Embryonic facial prominence (tissue), 1 donor: ENCODE results near the gene KLHL30.
A peak's percentile ranks its signal among the peaks of the same experiment; 100 is the strongest.

ENCODE experiments used
- DNase-seq: peaks from one replicate; pipeline ENCODE4 v3.0.0-alpha.2; 2016; ENCODE audit errors: extremely low spot score

Gene KLHL30

DNA sequence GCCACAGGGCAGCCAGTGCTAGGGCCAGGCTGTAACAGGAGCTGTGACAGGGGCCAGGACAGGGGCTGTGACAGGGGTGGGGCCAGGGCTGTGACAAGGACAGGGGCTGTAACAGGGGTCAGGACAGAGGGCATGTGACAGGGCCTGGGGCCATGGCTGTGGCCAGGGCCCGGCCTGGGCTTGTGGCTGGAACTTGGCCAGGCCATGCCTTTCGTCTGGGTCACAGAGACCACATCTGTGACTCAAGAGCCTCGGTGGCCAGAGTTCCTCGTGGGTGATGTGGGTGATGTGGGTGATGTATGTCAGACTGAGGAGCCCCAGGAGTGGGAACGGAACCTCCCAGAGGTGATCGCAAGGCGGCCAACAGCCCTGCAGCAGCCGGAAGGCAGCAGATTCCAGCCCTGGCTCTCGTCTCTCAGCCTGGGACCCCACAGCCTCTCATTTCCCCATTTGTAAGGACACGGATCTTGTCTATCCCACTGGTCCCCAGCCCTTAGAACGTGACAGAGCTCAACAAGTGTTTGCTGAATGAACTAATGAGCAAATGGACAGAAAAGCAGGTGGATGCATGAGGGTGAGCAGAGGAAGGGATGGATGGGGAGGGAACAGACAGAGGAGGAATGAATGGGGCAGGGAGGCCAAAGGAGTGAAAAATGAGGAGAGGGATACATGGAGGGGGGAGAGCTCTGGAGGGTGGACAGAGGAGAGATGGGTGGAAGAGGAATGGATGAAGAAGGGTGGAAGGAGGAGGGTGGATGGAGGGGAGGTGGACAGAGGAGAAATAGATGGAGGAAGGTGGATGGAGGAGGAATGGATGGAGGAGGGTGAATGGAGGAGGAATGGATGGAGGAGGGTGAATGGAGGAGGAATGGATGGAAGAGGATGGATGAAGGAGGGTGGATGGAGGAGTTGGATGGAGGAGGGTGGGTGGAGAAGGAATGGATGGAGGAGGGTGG, 21.0 kb upstream of the KLHL30 start:
- no peak for DNase-seq

DNA sequence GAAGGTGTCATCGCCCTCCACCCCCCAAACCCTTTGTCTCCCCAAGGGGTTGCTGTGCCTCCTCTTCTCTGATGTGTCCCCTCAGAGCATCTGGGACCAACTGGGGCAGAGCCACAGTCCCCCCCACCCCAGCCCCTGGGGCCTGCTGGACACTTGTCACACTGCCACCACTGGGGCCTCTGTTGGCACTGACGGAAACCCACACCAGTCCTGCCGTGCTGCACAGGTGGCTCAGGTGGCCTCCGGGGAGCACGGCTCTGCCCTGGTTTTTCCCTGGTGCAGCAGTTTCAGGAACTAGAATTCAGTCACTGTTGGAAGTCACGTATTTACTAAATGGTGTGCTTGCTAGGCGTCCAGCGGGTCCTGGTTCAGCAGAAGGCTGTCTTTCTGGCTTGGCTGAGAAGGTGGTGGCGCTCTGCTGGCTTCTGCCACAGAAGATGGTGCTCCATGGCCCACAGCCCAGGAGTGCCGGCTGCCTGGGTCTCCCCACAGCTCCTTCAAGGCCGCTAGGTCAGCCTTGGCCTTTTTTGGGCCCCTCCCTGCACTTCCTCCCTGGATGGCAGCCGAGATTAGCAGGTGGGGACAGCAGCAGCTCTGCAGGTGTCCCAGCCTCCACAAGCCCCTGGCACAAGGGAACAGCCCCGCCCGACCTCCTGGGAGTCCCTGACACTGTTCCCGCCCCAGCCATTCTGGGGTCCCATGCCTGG, 18.6 kb upstream of the KLHL30 start:
- no peak for DNase-seq

DNA sequence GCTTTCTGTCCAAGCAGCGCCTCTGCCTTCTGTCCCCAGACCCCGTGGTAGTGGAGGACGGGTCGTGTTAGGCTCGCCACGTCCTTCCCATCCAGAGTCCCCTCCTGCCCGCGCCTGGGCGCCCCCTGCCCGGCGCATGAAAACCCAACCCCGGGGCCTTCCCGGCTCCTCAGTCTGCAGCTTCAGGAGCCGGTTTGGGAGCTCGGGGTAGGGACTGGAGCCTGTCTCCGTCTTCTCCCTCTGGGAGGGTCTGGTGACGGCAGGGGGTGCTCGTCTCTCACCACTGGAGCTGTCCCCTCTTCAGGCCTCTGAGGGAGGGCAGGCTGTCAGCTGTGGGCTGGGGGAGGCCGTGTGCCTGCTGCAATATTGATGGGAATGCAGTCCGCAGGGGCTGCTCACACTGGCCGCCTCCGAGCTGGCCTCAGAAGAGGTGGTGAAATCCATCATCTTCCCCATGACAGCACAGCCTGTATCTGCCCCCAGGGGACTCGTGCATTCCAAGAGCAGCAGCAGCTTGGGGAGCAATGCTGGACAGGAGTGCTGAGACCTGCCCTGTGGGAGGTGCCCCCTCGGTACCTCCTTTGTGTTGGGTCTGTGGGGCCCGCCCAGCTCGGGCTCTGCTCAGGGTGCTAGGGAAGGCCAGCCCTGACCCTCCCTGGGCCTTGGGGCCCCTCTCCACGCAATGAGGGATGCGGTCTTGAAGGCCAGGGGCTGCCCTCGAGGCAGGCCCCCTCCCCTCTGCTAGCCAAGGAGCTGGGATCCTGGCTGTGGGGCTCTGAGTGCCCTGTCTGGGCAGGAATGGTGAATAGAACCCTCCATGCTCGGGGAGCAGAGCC, 17.8 kb upstream of the KLHL30 start:
- DNase-seq: no peak

DNA sequence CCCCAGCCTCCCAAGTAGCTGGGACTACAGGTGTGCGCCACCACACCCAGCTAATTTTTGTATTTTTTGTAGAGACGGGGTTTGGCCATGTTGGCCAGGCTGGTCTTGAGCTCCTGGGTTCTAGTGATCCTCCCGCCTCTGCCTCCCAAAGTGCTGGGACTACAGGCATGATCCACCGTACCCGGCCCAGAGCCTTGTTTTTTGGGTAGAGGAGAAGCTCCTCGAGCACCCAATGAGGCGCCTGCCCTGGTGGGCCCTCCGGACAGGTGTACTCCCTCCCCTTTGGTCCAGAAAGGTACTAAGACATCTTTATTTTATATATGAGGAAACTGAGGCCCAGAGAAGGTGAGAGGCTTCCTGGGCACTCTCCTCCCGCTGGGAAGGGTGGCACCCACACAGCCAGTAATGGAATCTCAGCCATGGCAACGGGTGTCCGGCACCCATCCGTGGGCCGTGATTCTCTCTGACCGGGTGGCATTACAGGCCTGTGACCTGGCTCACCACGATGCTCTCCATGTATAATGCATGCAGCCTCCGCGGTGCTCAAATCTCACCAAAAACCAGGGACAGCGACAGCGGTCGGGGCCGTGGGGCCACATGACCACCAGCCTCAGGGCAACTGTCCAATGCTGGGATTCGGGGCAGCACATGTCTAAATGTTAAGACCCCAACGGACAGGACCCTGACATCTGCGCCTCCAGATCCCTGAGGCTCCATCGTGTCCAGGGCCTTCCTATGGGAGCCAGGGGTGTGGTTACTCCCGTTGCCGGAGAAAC, 16.8 kb upstream of the KLHL30 start:
- DNase-seq: no peak

DNA sequence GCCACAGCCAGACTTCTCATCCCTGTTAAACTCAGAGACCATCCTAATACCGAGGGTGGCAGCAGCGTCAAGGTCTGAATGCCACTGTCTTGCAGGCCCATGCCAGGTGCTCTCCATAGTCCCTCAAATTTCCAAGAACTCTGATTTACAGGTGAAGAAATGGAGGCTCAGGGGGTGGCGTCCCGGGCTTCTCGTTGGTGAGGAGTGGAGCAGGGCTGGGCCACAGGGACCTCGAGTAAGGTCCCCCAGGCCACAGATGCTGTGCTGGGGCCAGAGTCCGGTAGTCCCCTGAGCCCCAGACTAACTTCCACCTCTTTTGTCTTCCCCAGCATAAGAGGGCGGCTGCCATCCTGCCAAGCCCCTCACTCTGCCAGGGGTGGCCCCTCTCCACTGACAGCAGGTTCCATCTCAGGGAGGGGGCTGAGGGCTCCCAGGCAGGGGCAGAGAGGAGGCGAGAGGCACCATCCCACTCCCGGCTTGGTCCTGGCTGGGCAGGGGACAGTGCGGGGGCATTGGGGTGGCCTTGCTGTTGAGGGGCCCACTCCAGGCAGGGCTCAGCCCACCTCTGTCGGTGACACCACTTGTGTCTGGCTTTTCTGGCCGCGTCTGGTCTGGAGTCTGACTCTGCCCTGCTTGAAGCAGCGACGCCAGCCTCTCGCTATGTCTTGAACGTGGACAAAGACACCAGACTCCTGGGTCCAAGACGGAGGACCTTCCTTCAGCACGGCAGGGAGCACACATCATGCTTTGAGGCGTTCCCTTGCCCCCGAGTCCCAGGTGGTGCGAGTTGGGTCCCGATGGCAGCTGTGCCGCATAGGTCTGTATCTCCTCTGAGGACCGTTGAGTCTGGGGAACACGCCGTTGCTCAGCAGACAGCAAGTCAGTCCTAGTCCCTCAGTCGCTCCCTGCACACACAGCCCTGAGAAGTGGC, 15.9 kb upstream of the KLHL30 start:
- DNase-seq: no peak

DNA sequence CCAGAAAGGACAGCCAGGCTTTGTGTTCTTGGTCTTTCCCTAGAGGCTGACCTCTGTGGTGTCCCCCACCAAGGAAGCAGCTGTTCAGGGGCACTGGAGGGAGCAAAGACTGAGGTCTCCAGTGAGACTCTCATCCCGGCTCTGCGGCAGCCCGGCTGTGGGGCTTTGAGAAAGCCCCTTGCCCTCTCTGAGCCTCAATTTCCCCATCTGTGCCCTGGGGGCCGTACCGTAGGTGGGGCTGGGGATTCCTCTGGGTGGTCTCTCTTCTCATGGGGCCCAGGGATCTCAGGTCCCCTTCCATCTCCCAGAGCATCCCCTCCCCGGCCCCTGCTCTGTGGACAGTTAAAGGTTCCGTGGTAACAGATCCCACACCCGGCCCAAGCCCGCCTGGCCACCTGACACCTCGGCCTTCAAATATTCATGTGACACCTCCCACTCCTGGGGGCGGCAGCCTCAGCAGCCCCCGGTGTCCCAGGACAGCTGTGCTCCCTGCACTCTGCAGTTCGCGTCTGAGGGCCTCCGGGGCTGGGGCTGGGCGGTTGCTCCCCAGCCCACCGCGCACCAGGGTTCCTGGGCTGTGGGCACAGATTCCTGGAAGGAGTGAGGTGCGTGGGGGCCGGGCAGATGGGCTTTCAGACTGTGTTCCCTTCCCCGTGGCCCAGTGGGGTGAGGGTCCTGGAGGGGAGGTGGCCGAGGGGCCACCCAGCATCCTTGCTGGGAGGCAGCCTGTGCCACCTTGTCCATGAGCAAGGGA, 15.1 kb upstream of the KLHL30 start:
- no peak for DNase-seq

DNA sequence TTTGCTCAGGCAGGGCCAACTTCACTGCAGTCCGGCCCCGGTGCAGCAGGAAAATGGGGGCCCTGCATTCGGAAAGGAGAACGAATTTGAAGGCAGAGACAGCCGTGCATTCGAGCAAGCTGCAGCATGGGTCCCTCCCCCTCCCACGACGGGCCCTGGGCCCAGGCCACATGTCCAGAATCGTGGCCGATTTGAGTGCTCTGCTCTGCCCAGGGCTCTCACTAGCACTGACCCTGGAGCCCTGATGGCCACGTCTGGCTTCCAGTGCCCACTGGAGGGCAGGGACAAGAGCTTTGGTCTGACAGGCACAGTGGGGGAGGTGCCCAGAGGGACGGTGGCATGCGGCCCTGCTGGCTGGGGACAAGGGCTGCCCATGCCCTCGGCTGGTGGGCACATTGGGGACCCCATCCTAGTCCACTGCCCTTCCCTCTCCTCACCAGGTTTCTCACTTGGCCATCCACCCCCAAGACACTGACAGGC, 14.4 kb upstream of the KLHL30 start:
- no peak for DNase-seq

DNA sequence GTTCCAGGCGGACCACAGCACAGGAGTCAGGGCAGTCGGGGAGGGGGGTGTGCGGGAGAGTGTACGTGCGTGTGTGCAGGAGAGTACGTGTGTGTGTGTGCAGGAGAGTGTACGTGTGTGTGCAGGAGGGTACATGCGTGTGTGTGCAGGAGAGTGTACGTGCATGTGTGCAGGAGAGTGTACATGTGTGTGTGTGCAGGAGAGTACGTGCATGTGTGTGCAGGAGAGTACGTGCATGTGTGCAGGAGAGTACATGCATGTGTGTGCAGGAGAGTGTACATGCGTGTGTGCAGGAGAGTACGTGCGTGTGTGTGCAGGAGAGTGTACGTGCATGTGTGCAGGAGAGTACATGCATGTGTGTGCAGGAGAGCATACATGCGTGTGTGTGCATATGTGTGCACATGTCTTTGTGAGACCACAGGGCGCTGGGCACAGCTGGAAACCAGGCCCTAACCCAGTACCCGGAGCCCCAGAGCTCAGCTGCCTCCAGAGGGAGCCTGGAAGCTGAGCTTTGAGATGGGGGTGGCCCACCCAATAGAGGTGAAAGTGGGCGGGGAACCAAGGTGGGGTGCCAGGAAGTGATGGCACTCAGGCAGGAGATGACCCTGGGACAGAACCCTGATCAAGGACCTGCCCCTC, 13.9 kb upstream of the KLHL30 start:
- DNase-seq: no peak

DNA sequence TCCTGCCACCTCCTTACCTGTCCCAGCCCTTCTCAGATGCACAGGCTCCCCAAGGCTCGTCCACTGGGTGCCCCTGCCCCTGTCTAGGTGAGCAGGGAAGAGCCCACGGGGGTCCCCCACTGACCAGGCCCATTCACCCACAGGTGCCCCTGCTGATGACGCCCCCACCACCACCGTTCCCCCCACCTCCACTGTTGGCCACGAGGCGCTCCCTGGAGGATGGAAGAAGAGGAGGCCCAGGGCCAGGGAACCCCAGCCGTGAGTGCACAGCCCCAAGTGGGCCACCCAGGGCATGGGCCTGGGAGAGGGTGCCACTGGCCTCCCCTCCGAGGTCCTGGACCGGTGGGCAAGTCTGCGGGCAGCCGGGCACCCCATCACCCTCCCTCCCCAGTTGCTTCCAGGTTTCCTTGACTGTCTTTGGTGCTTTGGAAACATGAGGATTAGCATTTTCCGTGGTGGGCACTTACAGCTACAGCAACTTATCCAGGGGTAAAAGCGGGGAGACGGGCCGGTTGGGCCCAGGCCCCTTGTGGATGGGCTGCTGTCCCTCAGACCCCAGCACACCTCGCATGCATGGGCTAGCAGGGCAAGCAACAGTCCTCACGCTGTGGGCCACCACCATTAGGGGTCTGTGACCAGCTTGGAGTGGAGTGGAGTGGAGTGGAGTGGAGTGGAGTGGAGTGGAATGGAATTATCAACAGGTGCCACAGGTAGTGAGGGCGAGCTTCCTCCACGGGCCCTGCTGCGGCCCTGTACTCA, 13.2 kb upstream of the KLHL30 start:
- no peak for DNase-seq

DNA sequence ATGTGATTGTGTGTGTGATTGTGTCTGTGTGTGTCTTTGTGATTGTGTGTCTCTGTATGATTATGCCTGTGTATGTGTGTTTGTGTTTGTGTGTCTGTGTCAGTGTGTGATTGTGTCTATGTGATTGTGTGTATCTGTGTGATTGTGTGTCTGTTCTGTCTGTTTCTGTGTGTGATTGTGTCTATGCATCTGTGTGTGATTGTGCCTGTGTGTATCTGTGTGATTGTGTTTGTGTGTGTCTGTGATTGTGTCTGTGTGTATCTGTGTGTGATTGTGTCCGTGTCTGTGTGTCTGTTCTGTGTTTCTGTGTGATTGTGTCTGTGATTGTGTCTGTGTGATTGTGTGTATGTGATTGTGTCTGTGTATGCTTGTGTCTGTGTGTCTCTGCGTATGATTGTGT, 12.1 kb upstream of the KLHL30 start:
- no peak for DNase-seq

DNA sequence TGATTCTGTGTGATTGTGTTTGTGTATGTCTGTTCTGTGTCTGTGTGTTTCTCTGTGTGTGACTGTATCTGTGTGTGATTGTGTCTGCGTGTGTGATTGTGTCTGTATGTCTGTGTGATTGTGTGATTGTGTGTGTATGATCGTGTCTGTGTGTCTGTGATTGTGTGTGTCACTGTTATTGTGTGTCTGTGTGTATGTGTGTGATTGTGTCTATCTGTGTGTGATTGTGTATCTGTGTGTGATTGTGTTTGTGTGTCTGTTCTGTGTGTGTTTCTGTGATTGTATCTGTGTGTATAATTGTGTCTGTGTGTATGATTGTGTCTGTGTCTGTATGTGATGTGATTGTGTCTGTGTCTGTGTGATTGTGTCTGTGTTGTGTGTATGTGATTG, 11.7 kb upstream of the KLHL30 start:
- no peak for DNase-seq

DNA sequence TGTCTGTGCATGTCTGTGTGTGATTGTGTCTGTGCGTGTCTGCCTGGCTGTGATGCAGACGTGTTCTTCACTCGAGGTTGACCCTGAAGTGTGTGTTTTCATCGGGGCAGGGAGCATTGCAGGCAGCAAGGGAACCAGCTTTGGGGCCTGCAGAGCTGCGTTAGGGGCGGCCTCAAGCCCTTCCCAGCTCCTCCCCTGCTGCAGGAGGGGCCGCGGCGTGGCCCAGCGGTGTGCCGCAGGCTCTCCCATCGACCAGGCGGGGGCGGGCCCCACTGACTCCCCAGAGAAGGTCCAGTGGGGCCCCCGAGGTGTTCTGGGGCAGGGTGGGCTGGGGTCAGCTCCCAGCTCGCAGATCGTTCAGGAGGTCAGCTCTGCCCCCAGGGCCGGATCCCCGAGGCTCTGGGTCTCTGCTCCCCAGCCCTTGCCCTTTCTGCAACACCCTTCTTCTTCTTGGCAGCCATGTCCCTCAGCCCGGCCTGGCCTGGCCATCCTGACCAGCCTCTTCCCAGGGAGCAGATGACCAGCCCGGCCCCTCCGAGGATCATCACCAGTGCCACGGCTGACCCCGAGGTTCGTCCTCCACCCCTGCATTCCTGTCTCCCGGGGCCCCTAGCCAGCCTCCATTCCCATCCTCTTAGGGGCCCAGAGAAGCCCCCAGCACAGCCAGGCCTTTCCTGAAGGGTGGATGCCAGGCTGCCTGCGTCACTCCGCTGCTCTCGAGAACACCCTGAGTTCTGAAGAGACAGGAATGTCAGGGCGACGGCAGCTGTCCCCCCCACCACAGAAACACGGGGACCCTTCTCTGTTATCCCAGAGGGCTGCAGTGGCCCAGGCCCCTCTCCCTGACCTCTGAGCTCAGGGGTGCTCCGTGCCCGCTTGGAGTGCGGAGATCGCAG, 11.1 kb upstream of the KLHL30 start:
- DNase-seq: peak; percentile 27

DNA sequence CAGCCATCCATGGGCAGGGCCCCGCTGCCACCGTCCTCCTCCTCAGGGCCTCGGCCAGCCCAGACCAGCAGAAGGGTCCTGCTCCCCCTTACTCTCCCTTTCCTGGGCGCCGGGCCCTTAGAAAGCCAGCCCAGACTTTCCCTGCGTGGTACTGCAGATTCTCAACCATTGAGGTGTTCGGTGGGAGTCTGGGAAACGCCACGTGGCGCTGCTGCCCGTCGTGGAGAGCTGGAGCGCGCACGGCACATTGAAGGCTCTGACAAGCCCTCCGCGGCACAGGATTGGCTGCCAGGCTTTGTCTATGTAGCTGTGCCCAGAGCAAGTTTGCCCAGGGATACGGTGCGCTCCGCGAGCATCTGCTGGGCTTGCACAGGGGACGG, 10.4 kb upstream of the KLHL30 start:
- DNase-seq: no peak

DNA sequence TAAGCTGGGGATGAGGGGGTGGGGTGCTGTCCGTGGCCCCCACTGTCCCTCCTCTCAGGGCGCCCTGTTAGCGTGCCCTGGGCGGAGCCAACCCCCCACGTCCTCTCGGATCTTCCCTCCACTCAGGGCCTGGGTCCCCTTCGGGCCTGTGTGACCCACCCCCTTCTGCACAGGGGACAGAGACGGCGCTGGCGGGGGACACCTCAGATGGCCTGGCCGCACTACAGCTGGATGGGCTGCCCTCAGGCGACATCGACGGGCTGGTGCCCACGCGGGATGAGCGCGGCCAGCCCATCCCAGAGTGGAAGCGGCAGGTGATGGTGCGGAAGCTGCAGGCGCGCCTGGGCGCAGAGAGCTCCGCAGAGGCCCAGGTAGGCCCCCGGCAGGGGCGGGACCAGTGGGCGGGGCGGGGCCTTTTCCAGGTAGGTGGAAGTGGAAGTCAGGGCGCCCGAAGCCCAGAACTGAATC, 9.9 kb upstream of the KLHL30 start:
- no peak for DNase-seq

DNA sequence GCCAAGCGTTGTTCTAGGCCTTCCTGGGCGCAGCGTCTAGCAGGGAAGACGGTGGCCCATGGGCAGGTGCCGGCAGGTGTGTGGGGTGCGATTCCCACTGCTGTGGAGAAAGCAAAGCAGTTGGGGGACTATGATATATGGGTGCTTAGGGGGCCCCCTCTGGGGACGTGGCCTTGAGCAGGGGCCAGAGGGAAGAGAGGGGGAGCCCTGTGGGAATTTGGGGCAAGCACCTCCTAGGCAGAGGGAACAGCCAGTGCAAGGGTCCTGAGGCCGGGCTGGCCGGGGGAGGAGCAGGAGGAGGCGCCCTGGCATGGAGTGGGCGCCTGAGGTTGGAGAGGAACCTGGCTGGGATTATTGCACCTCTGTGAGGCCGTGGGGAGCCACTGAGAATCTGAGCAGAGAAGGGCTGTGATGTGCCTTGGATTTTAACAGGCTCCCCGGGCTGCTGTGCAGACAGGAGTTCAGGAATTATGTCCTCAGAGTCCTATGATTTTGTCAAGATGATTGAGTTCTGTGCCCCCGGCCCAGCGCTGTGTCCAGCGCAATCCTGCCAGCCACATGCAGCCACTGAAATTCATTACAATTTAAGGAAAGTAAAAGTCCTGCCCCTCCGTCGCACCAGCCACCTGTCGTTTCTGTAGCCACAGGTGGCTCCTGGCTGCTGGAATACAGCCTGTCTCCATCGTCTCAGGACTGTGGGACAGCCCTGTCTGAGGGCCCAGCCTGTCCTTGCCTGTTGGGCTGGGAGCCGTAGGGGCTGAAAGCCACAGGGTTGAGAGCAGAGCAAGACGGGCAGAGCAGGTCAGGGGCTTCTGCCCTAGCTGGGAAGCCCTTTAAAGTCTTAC, 9.1 kb upstream of the KLHL30 start:
- no peak for DNase-seq

DNA sequence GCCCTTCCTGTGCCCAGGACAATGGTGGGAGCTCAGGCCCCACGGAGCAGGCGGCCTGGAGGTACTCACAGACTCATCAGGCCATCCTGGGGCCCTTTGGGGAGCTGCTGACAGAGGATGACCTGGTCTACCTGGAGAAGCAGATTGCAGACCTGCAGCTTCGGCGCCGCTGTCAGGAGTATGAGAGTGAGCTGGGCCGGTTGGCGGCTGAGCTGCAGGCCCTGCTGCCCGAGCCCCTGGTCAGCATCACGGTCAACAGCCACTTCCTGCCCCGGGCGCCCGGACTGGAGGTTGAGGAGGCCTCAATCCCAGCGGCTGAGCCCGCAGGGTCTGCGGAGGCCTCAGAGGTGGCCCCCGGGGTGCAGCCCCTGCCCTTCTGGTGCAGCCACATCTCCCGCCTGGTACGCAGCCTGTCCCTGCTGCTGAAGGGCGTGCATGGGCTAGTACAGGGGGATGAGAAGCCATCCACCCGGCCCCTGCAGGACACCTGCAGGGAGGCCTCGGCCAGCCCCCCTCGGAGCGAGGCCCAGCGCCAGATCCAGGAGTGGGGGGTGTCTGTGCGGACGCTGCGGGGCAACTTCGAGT, 8.3 kb upstream of the KLHL30 start:
- DNase-seq: no peak
